HepG2 (cell line): ENCODE measurements around the gene PNMA8C. TPM values are rescaled to one million over a fixed set of nuclear protein-coding genes. Genes with fewer than 3 reads are reported as not detected.

Experiments
- ATAC-seq: fragments of 200-7000 bp; cut with Tn5 transposase; 3 replicates; pipeline ENCODE4 v1.9.1; 2020; ENCODE audit warnings: mild to moderate bottlenecking, moderate library complexity
- BruUV-seq: library from RNA; stranded (reverse); fragments of 400-500 nt; replicated peaks from 2 replicates; lab custom pipeline; 2021; lab: Mats Ljungman, UMichigan
- CTCF ChIA-PET: fragments of 300-600 bp; formaldehyde crosslinking; extraction: SDS; loops from one replicate; lab custom pipeline; 2021; ENCODE audit warnings: low total read pairs, inconsistent platforms, low intra/inter-chr PET ratio; lab: Yijun Ruan, JAX
- POLR2A ChIA-PET: fragments of 350-600 bp; sonication (Branson Sonifier 250); formaldehyde crosslinking; loops from one replicate; lab custom pipeline; 2020; ENCODE audit warnings: antibody characterized with exemption, inconsistent platforms; lab: Yijun Ruan, JAX
- DNase-seq: peaks from one replicate; pipeline ENCODE4 v3.0.0-alpha.2; 2015; ENCODE audit warnings: low spot score
- FAIRE-seq: peaks from 3 replicates; lab custom pipeline; 2011; peaks lifted over from hg19 to GRCh38; lab: Jason Lieb, UNC
- H2AFZ ChIP-seq: one replicate; pipeline ENCODE4 v1.6.1; 2011; ENCODE audit warnings: low read length, inconsistent platforms
- H3K27ac ChIP-seq: fragments of 300-600 bp; 3 replicates; pipeline ENCODE4 v1.8.0; 2011; ENCODE audit warnings: mixed run types, mild to moderate bottlenecking, mixed read lengths, low read length, inconsistent platforms; ENCODE audit not compliant: insufficient read depth; ENCODE audit errors: extremely low read length
- H3K27me3 ChIP-seq, 2 experiments: fragments of 200-600 bp in 1 of 2; 2 replicates in 1 of 2; 3 replicates in 1 of 2; pipeline versions ENCODE4 v1.6.0 to v1.8.0; 2011; ENCODE audit warnings: low read length in 2 of 2, mild to moderate bottlenecking in 2 of 2, moderate library complexity in 2 of 2, inconsistent platforms in 1 of 2; ENCODE audit not compliant: insufficient read depth in 2 of 2, control insufficient read depth in 1 of 2
- H3K36me3 ChIP-seq, 2 experiments: fragments of 200-600 bp in 1 of 2; replicated peaks in 1 of 2; 2 replicates in 1 of 2; 3 replicates in 1 of 2; pipeline versions ENCODE4 v1.5.1 to v1.8.0; 2011; ENCODE audit warnings: low read length in 2 of 2, inconsistent platforms in 1 of 2; ENCODE audit not compliant: insufficient read depth in 2 of 2, control insufficient read depth in 1 of 2
- H3K4me1 ChIP-seq: 2 replicates; pipeline ENCODE4 v1.5.1; 2012; ENCODE audit warnings: low read length, inconsistent platforms; ENCODE audit not compliant: insufficient read depth
- H3K4me2 ChIP-seq: 2 replicates; pipeline ENCODE4 v1.6.0; 2011; ENCODE audit warnings: low read depth, low read length, inconsistent platforms
- H3K4me3 ChIP-seq, 3 experiments: fragments of 200-600 bp in 1 of 3; sonication (generic), shearing (Covaris generic) in 1 of 3; replicated peaks in 1 of 3; 2 replicates each; pipeline ENCODE4 v1.5.1; 2011 to 2016; ENCODE audit warnings: low read length in 3 of 3, inconsistent platforms in 2 of 3, low read depth in 2 of 3, mild to moderate bottlenecking in 2 of 3, control low read depth in 1 of 3, mixed read lengths in 1 of 3; ENCODE audit not compliant: insufficient read depth in 1 of 3
- H3K79me2 ChIP-seq: one replicate; pipeline ENCODE4 v1.6.1; 2011; ENCODE audit warnings: low read length, inconsistent platforms; ENCODE audit not compliant: insufficient read depth
- H3K9ac ChIP-seq: 2 replicates; pipeline ENCODE4 v1.6.0; 2011; ENCODE audit warnings: mild to moderate bottlenecking, low read depth, low read length, inconsistent platforms; ENCODE audit not compliant: insufficient read depth
- H3K9me3 ChIP-seq: 2 replicates; pipeline ENCODE4 v1.5.1; 2012; ENCODE audit warnings: mild to moderate bottlenecking, low read length
- H4K20me1 ChIP-seq: 2 replicates; pipeline ENCODE4 v1.6.0; 2011; ENCODE audit warnings: inconsistent platforms, mild to moderate bottlenecking, low read length, moderate library complexity; ENCODE audit not compliant: insufficient read depth
- CENPX ChIP-seq: sonication (generic); formaldehyde crosslinking; IDR thresholded peaks from 2 replicates; pipeline ENCODE4 v1.9.0; 2021; ENCODE audit warnings: mild to moderate bottlenecking, missing genetic modification reagents, moderate library complexity
- PRMT3 ChIP-seq: sonication (generic); formaldehyde crosslinking; IDR thresholded peaks from 2 replicates; pipeline ENCODE4 v1.8.1; 2022; ENCODE audit warnings: low read depth, mild to moderate bottlenecking, moderate library complexity, missing genetic modification reagents, borderline replicate concordance
- SIX4 ChIP-seq: sonication (generic); formaldehyde crosslinking; IDR thresholded peaks from 2 replicates; pipeline ENCODE4 v1.4.0; 2020; ENCODE audit warnings: missing genetic modification reagents
- SMYD3 ChIP-seq: sonication (generic); formaldehyde crosslinking; IDR thresholded peaks from 2 replicates; pipeline ENCODE4 v1.8.1; 2023; ENCODE audit warnings: mild to moderate bottlenecking, missing genetic modification reagents
- ZFY ChIP-seq: sonication (generic); formaldehyde crosslinking; IDR thresholded peaks from 2 replicates; pipeline ENCODE4 v1.4.0; 2020; ENCODE audit warnings: missing genetic modification reagents
- ZNF253 ChIP-seq: sonication (generic); formaldehyde crosslinking; IDR thresholded peaks from 2 replicates; pipeline ENCODE4 v1.8.0; 2022; ENCODE audit warnings: mild to moderate bottlenecking, missing genetic modification reagents, borderline replicate concordance
- ZNF3 ChIP-seq: IDR thresholded peaks from 2 replicates; pipeline ENCODE4 v1.7.0; 2017; ENCODE audit warnings: inconsistent platforms
- ZNF605 ChIP-seq: sonication (generic); formaldehyde crosslinking; IDR thresholded peaks from 2 replicates; pipeline ENCODE4 v1.8.0; 2022; ENCODE audit warnings: mild to moderate bottlenecking, missing genetic modification reagents
- ZNF616 ChIP-seq: sonication (generic); formaldehyde crosslinking; IDR thresholded peaks from 2 replicates; pipeline ENCODE4 v1.5.0; 2020; ENCODE audit warnings: low read depth, mild to moderate bottlenecking, missing genetic modification reagents
- ZNF746 ChIP-seq: sonication (generic); formaldehyde crosslinking; IDR thresholded peaks from 2 replicates; pipeline ENCODE4 v1.8.0; 2022; ENCODE audit warnings: mild to moderate bottlenecking, missing genetic modification reagents
- WGBS: methylation state at CpG from one replicate; pipeline ENCODE4 v1.1.6; 2017; ENCODE audit warnings: low lambda C conversion rate; 5-methylcytosine and 5-hydroxymethylcytosine counted together
- in situ Hi-C: cut with HindIII; loops from 2 replicates; pipeline ENCODE4 v1.10.0; 2017; ENCODE audit warnings: low pct_unique_long_range_greater_than_20kb; ENCODE audit not compliant: extremely low pct_ligation_motif_present
- intact Hi-C: fragments of 100-400 bp; cut with micrococcal nuclease; formaldehyde crosslinking; loops from one replicate; pipeline ENCODE4 v1.10.0; 2022; ENCODE audit not compliant: unreplicated experiment
- polyA plus RNA-seq, 8 experiments: library from polyadenylated mRNA; depleted of rRNA in 3 of 8; stranded (reverse) in 7 of 8; unstranded in 1 of 8; fragments of >200 nt; fragmentation: Illumina TruSeq in 4 of 8; extraction: Trizol in 4 of 8; gene quantifications; 2 replicates each; pipeline versions ENCODE4 v1.2.1 to v1.2.3, GENCODE V29; 2011 to 2016; ENCODE audit warnings: low read depth in 4 of 8, missing spikeins in 1 of 8, mixed read lengths in 1 of 8; ENCODE audit not compliant: insufficient read depth in 1 of 8
- total RNA-seq, 5 experiments: library from RNA; depleted of rRNA; stranded (reverse); fragments of >200 nt; fragmentation: Illumina TruSeq; extraction: Trizol; gene quantifications; 2 replicates each; pipeline ENCODE4 v1.2.3, GENCODE V29; 2016; ENCODE audit warnings: low read depth in 1 of 5
- TF ChIP-seq, protein P1 (sequence below): IDR thresholded peaks from 2 replicates; pipeline ENCODE4 v1.6.1; 2012; ENCODE audit warnings: low read depth, low read length, improper control_type of control experiment
- TF ChIP-seq, protein P2 (sequence below): sonication (generic); formaldehyde crosslinking; IDR thresholded peaks from 2 replicates; pipeline ENCODE4 v1.8.0; 2022; ENCODE audit warnings: mild to moderate bottlenecking, missing genetic modification reagents
- TF ChIP-seq, protein P3 (sequence below): sonication (generic); formaldehyde crosslinking; IDR thresholded peaks from 2 replicates; pipeline ENCODE4 v1.5.1; 2020; ENCODE audit warnings: mild to moderate bottlenecking, missing genetic modification reagents, borderline replicate concordance

Gene PNMA8C
- total and polyA plus RNA-seq, 2 of the 13 experiments (the other 11 are each of a cell fraction or from before 2014, with no cell fraction given), result not detected

DNA sequence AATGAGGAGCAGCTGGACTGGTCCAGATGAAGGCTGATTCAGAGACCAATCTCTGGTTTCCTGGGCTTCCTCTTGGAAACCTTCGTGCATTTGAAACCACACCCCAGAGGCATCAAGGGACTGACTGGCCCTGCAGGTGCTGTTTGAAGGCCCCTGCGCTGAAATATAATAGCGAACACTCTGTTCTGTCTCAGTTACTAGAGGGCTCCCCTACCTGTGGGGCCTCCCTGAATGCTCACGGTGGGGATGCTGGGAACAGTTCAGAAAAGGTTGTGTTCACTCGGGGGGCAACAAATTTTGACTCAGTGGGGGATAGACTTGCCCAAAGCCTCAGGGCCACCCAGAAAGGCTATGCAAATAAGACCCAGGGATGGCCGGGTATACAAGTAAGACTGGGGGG is 21.8 kb downstream of the PNMA8C start:
- Histone ChIP-seq H3K4me3 (no peak overlapping the region), H3K36me3 (no peaks in the 10 kb centered on the region), H3K79me2 (no peaks in the 10 kb centered on the region), H3K27me3 (no peaks in the 10 kb centered on the region), H4K20me1 (no peaks in the 10 kb centered on the region), H3K4me1 (peaks cover 42% of the 10 kb centered on the region), H3K9me3 (no peaks in the 10 kb centered on the region), H3K9ac (no peak overlapping the region), H3K27ac (no peak overlapping the region), H3K4me2 (no peak overlapping the region), H2AFZ (no peak overlapping the region)
- in situ Hi-C loops (no loop called here), intact Hi-C loops (no loop called here)
- TF ChIP-seq ZFY, result no peak
- no peak for TF ChIP-seq ZNF746 (CRISPR knock-in tag)
- TF ChIP-seq ZNF3, result no peak
- TF ChIP-seq ZNF616, result no peak
- TF ChIP-seq, protein P1, sequence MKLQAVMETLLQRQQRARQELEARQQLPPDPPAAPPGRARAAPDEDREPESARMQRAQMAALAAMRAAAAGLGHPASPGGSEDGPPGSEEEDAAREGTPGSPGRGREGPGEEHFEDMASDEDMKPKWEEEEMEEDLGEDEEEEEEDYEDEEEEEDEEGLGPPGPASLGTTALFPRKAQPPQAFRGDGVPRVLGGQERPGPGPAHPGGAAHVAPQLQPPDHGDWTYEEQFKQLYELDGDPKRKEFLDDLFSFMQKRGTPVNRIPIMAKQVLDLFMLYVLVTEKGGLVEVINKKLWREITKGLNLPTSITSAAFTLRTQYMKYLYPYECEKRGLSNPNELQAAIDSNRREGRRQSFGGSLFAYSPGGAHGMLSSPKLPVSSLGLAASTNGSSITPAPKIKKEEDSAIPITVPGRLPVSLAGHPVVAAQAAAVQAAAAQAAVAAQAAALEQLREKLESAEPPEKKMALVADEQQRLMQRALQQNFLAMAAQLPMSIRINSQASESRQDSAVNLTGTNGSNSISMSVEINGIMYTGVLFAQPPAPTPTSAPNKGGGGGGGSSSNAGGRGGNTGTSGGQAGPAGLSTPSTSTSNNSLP, result no peak
- TF ChIP-seq SIX4 (CRISPR knock-in tag), result no peak
- TF ChIP-seq, protein P2, sequence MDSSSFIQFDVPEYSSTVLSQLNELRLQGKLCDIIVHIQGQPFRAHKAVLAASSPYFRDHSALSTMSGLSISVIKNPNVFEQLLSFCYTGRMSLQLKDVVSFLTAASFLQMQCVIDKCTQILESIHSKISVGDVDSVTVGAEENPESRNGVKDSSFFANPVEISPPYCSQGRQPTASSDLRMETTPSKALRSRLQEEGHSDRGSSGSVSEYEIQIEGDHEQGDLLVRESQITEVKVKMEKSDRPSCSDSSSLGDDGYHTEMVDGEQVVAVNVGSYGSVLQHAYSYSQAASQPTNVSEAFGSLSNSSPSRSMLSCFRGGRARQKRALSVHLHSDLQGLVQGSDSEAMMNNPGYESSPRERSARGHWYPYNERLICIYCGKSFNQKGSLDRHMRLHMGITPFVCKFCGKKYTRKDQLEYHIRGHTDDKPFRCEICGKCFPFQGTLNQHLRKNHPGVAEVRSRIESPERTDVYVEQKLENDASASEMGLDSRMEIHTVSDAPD (CRISPR knock-in tag), result no peak
- TF ChIP-seq ZNF605 (CRISPR knock-in tag), result no peak
- TF ChIP-seq ZNF253 (CRISPR knock-in tag), result no peak
- TF ChIP-seq, protein P3, sequence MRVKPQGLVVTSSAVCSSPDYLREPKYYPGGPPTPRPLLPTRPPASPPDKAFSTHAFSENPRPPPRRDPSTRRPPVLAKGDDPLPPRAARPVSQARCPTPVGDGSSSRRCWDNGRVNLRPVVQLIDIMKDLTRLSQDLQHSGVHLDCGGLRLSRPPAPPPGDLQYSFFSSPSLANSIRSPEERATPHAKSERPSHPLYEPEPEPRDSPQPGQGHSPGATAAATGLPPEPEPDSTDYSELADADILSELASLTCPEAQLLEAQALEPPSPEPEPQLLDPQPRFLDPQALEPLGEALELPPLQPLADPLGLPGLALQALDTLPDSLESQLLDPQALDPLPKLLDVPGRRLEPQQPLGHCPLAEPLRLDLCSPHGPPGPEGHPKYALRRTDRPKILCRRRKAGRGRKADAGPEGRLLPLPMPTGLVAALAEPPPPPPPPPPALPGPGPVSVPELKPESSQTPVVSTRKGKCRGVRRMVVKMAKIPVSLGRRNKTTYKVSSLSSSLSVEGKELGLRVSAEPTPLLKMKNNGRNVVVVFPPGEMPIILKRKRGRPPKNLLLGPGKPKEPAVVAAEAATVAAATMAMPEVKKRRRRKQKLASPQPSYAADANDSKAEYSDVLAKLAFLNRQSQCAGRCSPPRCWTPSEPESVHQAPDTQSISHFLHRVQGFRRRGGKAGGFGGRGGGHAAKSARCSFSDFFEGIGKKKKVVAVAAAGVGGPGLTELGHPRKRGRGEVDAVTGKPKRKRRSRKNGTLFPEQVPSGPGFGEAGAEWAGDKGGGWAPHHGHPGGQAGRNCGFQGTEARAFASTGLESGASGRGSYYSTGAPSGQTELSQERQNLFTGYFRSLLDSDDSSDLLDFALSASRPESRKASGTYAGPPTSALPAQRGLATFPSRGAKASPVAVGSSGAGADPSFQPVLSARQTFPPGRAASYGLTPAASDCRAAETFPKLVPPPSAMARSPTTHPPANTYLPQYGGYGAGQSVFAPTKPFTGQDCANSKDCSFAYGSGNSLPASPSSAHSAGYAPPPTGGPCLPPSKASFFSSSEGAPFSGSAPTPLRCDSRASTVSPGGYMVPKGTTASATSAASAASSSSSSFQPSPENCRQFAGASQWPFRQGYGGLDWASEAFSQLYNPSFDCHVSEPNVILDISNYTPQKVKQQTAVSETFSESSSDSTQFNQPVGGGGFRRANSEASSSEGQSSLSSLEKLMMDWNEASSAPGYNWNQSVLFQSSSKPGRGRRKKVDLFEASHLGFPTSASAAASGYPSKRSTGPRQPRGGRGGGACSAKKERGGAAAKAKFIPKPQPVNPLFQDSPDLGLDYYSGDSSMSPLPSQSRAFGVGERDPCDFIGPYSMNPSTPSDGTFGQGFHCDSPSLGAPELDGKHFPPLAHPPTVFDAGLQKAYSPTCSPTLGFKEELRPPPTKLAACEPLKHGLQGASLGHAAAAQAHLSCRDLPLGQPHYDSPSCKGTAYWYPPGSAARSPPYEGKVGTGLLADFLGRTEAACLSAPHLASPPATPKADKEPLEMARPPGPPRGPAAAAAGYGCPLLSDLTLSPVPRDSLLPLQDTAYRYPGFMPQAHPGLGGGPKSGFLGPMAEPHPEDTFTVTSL (CRISPR knock-in tag), result no peak
- TF ChIP-seq PRMT3, result no peak
- TF ChIP-seq SMYD3 (CRISPR knock-in tag), result no peak
- no peak for TF ChIP-seq CENPX (CRISPR knock-in tag)
- WGBS, result 52% methylated on average over 6 of the region's 6 CpGs
- no peak for ATAC-seq
- FAIRE-seq, result no peak
- DNase-seq, result no peak
- ChIA-PET POLR2A (no interaction called here), CTCF (no interaction called here)
- BruUV-seq, result no TSS peak
